Measurements from ENCODE around the gene RABGGTB.
"Not testable (repeated sequence)": the region's sequence is repeated elsewhere in the genome, so short reads cannot be mapped to it uniquely, and the experiment has no call there.

The RABGGTB gene

DNA sequence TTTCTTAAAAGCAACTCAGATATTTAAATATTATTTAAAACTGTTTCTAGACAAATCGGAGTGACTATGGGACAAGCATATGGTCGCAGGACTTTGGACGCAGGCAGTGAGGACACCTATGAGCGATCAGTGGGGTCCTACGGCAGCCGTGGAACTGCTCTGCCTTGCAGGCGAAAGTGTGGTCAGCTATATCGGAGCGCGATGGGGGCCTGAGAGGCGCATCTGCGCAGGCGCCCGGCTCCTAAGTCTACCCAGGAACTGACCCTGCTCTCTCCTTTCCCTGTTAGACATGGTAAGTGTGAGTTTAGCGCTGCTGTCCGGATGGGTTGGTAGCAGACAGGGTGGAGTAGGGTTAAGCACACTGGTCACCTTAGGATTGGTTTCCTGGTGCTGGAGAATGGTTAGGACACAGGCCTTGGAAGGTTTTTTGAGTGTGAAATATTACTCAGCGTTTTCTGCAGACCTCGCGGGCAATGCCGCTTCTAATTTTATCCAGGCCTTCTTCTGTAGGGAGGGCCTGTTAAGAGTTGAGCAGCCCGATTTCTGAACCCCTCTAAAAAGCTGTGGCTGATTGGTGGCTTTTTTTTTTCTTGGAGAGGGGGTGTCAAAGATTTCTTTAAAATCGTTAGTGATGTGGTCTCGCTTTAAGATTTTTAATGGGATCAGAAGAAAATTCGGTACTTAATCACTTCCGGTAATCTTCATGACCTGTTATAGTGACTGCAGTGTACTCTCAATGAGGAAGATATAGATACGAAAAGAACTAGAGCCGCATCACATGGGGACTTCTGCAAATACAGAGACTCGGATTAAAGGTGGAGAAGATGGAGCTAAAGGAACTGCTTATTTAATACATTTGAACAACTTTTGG, at the start of gene RABGGTB:
TSS of gene RABGGTB (plus strand) at position 274 of the 871 bp plus-strand sequence. CDS start at position 290, 16 bp downstream.
- in situ Hi-C loops (cut with MboI; ENCODE audit: low sequenced_read_pairs): no loop called here

- in situ Hi-C loops (cut with MboI; ENCODE audit: low sequenced_read_pairs): no loop called here
These were observed 43.9 kb upstream of the RABGGTB start for GRCh38 chr1:75742047-75742625.

GRCh38 chr1:75745276-75745675, 40.8 kb upstream of the RABGGTB start:
- in situ Hi-C loops (cut with MboI; ENCODE audit: low sequenced_read_pairs): no loop called here

GRCh38 chr1:75757210-75757609, 28.8 kb upstream of the RABGGTB start:
- in situ Hi-C loops (cut with MboI; ENCODE audit: low sequenced_read_pairs): not testable (repeated sequence)

DNA sequence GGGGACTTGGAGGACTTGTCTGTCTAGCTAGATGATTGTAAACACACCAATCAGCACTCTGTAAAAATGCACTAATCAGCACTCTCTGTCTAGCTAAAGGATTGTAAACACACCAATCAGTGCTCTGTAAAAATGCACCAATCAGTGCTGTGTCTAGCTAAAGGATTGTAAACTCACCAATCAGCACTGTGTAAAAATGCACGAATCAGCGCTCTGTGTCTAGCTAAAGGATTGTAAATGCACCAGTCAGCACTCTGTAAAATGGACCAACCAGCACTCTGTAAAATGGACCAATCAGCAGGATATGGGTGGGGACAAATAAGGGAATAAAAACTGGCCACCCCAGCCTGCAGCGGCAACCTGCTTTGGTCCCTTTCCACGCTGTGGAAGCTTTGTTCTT, 27.5 kb upstream of the RABGGTB start:
- in situ Hi-C loops (cut with MboI; ENCODE audit: low sequenced_read_pairs): not testable (repeated sequence)

DNA sequence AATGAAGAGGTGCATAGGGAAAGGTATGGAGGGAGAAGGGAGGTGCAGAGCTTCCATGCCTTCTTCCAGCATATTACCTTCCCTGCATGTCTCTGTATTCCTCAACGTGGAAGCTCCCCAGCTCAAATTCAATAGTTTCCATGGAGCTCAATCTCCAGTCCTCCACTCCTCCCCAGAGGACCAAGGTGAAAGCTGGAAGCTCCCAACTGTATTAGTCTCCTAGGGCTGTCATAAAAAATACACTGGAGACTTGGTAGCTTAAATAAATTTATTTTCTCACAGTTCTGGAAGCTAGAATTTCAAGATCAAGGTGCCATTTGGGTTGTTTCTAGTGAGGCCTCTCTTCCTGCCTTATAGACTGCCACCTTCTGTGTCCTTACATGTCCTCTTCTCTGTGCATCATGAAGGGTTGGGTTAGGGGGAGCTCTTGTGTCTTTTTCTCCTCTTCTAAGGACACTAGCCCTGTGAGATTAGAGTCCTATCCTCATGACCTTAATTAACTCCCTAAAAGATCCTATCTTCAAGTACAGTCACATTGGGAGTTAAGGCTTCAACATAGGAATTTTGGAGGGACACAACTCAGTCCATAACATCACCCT, 21.9 kb upstream of the RABGGTB start:
- in situ Hi-C loops (cut with MboI; ENCODE audit: low sequenced_read_pairs): no loop called here

DNA sequence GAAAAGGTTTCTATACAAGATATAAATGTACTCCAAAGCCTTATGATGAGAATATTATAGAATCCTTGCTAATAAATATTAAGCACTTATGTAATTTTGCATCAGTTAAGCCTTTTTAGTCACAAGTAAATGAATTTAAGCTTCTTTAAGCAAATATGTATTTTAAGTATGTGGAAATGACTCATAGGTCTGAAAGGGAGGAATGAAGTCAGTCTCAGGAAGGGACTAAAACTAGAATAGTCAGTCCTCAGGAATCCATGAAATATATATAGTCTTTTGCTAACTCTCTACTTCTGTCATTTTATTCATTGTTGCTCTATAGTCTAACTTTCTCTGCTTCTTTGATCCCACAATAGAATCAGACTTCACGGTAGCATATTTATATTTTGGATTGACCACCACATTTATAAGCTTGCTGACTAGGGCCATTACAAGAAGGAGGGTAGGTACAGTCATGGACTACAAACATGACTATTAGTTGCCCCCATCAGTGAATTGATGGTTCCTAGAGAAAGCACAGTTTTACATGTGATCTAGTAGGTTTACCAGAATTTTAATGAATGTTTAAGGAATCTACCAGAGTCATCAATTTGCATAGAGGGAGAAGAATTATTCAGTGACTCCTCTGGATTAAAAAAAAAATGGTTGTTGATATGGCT, 20.2 kb upstream of the RABGGTB start:
- in situ Hi-C loops (cut with MboI; ENCODE audit: low sequenced_read_pairs): no loop called here

DNA sequence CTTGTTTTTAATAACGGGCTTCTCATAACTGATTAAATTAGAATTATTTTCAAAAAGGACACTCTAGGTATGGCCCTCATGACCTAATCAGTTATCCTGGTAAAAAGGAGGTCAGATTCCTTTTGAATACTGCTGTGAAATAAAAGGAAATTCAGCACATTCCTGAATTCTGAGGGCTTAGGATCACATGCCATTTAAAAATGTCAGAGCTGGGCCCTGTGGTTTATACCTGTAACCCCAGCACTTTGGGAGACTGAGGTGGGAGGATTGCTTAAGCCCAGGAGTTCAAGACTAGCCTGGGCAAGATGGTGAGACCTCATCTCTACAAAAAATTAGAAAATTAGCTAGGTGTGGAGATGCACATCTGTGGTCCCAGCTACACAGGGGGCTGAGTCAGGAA, 18.0 kb upstream of the RABGGTB start:
- in situ Hi-C loops (cut with MboI; ENCODE audit: low sequenced_read_pairs): no loop called here

DNA sequence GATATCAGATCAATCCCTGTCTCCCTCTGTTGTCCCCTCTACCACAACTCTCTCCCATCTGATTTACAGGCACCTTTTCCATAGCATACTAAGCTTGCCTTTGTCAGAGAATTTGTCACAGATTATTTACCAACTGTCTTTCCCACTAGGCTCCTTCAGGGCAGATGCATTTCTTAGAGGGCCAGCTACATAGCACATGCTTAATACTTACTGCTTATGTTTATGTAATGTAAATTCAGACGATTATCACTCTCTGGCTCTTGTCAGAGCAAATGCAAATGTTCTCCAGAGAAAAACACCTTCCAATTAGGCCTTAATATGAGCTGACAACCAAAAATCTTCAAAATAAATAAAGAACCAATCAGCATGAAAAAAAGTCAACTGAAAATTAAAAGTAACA, 15.3 kb upstream of the RABGGTB start:
- in situ Hi-C loops (cut with MboI; ENCODE audit: low sequenced_read_pairs): no loop called here

GRCh38 chr1:75771978-75772377, 14.1 kb upstream of the RABGGTB start:
- in situ Hi-C loops (cut with MboI; ENCODE audit: low sequenced_read_pairs): no loop called here

DNA sequence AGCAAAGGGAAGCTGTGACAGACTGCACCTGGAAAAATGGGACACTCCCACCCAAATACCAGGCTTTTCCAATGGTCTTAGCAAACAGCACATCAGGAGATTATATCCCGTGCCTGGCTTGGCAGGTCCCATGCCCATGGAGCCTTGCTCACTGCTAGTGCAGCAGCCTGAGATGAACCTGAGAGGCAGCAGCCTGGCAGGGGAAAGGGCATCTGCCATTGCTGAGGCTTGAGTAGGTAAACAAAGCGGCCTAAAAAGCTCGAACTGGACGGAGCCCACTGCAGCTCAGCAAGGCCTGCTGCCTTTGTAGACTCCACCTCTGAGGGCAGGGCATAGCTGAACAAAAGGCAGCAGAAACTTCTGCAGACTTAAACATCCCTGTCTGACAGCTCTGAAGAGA, 8.2 kb upstream of the RABGGTB start:
- in situ Hi-C loops (cut with MboI; ENCODE audit: low sequenced_read_pairs): not testable (repeated sequence)

- in situ Hi-C loops (cut with MboI; ENCODE audit: low sequenced_read_pairs): not testable (repeated sequence)
These were observed 7.4 kb upstream of the RABGGTB start for GRCh38 chr1:75778694-75779093.

GRCh38 chr1:75780183-75780582, 5.9 kb upstream of the RABGGTB start:
- in situ Hi-C loops (cut with MboI; ENCODE audit: low sequenced_read_pairs): not testable (repeated sequence)

DNA sequence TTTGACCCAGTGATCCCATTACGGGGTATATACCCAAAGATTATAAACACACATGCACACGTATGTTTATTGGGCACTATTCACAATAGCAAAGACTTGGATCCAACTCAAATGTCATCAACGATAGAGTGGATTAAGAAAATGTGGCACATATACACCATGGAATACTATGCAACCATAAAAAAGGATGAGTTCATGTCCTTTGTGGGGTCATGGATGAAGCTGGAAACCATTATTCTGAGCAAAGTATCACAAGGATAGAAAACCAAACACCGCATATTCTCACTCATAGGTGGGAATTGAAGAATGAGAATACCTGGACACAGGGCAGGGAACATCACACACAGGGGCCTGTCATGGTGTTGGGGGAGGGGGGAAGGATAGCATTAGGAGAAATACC, 2.1 kb upstream of the RABGGTB start:
- in situ Hi-C loops (cut with MboI; ENCODE audit: low sequenced_read_pairs): not testable (repeated sequence)

- in situ Hi-C loops (cut with MboI; ENCODE audit: low sequenced_read_pairs): no loop called here
These were observed 605 bp upstream of the RABGGTB start for GRCh38 chr1:75785320-75785982.

DNA sequence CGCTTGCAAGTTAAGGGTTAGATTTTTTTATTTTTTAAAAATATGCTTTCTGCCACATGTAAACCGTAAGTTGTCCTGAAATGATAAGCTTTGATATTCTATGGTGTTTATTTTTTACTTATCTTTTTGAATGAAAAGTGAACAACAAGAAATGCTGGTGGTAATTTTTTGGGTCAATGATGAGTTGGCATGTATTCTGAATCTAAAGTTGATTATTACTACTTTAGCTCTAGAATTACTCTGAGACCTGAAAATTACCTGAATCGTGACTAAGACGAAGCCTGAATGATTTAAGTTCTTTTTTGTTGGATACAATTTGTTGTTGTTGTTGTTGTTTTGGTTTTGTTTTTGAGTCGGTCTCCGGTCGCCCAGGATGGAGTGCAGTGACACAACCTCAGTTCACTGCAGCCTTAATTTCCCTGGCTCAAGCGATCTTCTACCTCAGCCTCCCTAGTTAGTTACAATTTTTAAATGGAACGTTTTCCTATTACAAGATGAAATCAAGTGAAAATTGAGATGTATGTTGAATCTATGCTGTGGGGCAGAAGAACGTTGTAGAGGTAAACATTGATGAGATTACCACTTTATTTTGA, 941 bp downstream of the RABGGTB start:
- in situ Hi-C loops (cut with MboI; ENCODE audit: low sequenced_read_pairs): no loop called here

GRCh38 chr1:75787524-75787923, 1.5 kb downstream of the RABGGTB start:
- in situ Hi-C loops (cut with MboI; ENCODE audit: low sequenced_read_pairs): no loop called here

- in situ Hi-C loops (cut with MboI; ENCODE audit: low sequenced_read_pairs): no loop called here
These were observed 3.9 kb downstream of the RABGGTB start for GRCh38 chr1:75789988-75790387.

DNA sequence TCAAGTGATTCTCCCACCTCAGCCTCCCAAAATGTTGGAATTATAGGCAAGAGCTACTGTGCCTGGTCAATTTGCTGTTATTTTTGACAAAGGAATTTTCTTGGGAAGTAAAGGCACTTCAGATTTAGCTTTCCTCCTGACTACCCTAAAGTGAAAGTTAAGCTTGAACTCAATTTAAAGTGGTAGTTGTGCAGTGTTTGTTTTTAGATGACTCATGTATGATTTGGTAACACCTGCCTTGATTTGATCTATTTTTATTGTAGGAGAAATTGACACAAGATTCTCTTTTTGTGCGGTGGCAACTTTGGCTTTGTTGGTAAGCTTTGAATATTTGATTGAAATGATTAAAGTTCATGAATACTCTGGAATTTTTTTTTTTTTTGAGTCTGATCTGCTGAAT, 5.0 kb downstream of the RABGGTB start:
- in situ Hi-C loops (cut with MboI; ENCODE audit: low sequenced_read_pairs): no loop called here

- in situ Hi-C loops (cut with MboI; ENCODE audit: low sequenced_read_pairs): no loop called here
These were observed 6.0 kb downstream of the RABGGTB start for GRCh38 chr1:75792091-75792490.

DNA sequence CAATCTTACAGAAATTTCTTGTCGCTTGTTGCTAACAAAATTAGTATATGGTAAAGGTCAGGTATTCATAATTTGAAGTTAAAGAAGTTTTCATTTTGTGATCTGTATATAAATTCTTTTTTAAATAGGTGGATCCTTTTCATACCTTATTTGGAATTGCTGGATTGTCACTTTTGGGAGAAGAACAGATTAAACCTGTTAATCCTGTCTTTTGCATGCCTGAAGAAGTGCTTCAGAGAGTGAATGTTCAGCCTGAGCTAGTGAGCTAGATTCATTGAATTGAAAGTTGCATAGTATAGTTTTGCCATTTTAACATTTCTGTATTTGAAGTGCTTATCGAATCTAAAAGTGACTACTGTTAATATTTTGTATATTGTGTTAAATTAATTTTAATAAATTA, 8.3 kb downstream of the RABGGTB start:
- in situ Hi-C loops (cut with MboI; ENCODE audit: low sequenced_read_pairs): no loop called here

Measured in HL-60/S4 treated with retinoic acid at 250 ng/mL for 4 days and 3 days (cell line).